ENCODE measurements around the gene OSCAR.

DNA sequence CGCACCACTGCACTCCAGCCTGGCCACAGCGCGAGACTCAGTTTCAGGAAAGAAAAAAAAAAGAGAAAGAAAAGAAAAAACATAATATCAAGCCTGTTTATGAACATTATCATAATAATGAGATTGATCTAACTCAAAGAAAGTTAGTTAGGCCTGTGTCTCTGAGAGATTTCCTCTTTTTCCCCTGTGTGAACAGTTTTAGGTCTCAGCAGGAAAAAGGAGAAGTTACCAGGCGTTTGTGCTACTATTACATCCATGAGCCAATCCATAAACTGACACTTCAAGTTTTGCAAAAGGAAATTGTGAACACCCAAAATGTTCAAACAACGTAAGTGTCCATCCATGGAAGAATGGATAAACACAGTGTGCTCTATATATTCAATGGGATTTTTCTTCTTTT lies 23.3 kb downstream of the OSCAR start:
- TF ChIP-seq, protein P1, sequence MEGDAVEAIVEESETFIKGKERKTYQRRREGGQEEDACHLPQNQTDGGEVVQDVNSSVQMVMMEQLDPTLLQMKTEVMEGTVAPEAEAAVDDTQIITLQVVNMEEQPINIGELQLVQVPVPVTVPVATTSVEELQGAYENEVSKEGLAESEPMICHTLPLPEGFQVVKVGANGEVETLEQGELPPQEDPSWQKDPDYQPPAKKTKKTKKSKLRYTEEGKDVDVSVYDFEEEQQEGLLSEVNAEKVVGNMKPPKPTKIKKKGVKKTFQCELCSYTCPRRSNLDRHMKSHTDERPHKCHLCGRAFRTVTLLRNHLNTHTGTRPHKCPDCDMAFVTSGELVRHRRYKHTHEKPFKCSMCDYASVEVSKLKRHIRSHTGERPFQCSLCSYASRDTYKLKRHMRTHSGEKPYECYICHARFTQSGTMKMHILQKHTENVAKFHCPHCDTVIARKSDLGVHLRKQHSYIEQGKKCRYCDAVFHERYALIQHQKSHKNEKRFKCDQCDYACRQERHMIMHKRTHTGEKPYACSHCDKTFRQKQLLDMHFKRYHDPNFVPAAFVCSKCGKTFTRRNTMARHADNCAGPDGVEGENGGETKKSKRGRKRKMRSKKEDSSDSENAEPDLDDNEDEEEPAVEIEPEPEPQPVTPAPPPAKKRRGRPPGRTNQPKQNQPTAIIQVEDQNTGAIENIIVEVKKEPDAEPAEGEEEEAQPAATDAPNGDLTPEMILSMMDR (conservative IDR thresholded peaks at IDR 0.05 in 1 of 2, IDR thresholded peaks at IDR 0.05 in 1 of 2; ENCODE audit: extremely low read depth in 1 of 2, insufficient read depth in 1 of 2, low read depth in 1 of 2, low read length in 2 of 2): no peak
- no peak for TF ChIP-seq EZH2 (IDR thresholded peaks at IDR 0.05; ENCODE audit: borderline replicate concordance, low read length)

Measured in mammary epithelial cell (primary cell).